Measurements from ENCODE around the gene FXYD4. TPM values are rescaled to one million over a fixed set of nuclear protein-coding genes. Genes with fewer than 3 reads are reported as not detected.

FXYD4 gene
- total and polyA plus RNA-seq, 11 donors = 0.14 TPM; not detected in 10

GRCh38 chr10:43403911-43404703, 32.7 kb downstream of the FXYD4 start:
- ATAC-seq (no peak), DNase-seq (no peak)
- no peaks in the 10 kb centered on the region for H3K27me3 ChIP-seq
- peaks cover 0 to 41% (median 7%) of the 10 kb centered on the region in 9 donors for H3K36me3 ChIP-seq
- H3K9me3 ChIP-seq = no peaks in the 10 kb centered on the region
- H3K27ac ChIP-seq = peak overlapping the region in 1 of 12 donors; percentile 99
- H3K4me3 ChIP-seq = peak overlapping the region in 1 of 12 donors; percentile 90
- H3K4me1 ChIP-seq = peaks cover 14 to 80% (median 55%) of the 10 kb centered on the region in 12 donors
- 78 to 83% (median 80%) methylated on average over 14 of the region's 14 CpGs for WGBS, 4 donors
- TF ChIP-seq POLR2A (IDR thresholded peaks at IDR 0.05) (no peak), CTCF (IDR thresholded peaks at IDR 0.05) (no peak)
- intact Hi-C loops (cut with DNase I) = no loop called here

- WGBS, 4 donors = 59 to 69% (median 63%) methylated on average over 6 of the region's 6 CpGs
- Histone ChIP-seq H3K9me3 (no peaks in the 10 kb centered on the region), H3K36me3 (peaks cover 0 to 36% (median 2%) of the 10 kb centered on the region in 9 donors), H3K27ac (peak overlapping the region in 1 of 12 donors; percentile 99), H3K4me1 (peaks cover 14 to 75% (median 51%) of the 10 kb centered on the region in 12 donors), H3K4me3 (peak overlapping the region in 1 of 12 donors; percentile 90), H3K27me3 (no peaks in the 10 kb centered on the region)
- no peak for ATAC-seq
- intact Hi-C loops (cut with DNase I) = no loop called here
- no peak for DNase-seq
- TF ChIP-seq POLR2A (IDR thresholded peaks at IDR 0.05) = no peak
Measured at GRCh38 chr10:43404704-43405084, 33.3 kb downstream of the FXYD4 start.

GRCh38 chr10:43407148-43407575, 35.7 kb downstream of the FXYD4 start:
- no peaks in the 10 kb centered on the region for H3K27me3 ChIP-seq
- peak overlapping the region; percentile 96 to 100 (median 98) for H3K27ac ChIP-seq
- H3K4me1 ChIP-seq = peaks cover 14 to 61% (median 43%) of the 10 kb centered on the region in 12 donors
- TF ChIP-seq CTCF (IDR thresholded peaks at IDR 0.05) (no peak), POLR2A (IDR thresholded peaks at IDR 0.05) (peak in 1 of 2 donors; percentile 18)
- 0 to 1% (median 0%) methylated on average over 45 to 59 of the region's 59 CpGs for WGBS, 4 donors
- peak in 2 of 4 donors; percentile 23 to 45 for ATAC-seq
- no peaks in the 10 kb centered on the region for H3K9me3 ChIP-seq
- intact Hi-C loops (cut with DNase I) = loop anchor here in 1 of 10 donors (1.0 kb wide), 1 partner anchor 8 kb away; no protein-coding TSS in a partner anchor
- H3K36me3 ChIP-seq = peaks cover 0 to 17% (median 0%) of the 10 kb centered on the region in 9 donors
- H3K4me3 ChIP-seq = peak overlapping the region; percentile 64 to 90 (median 83)
- peak; percentile 62 to 81 (median 68) for DNase-seq

- Histone ChIP-seq H3K4me3 (peak overlapping the region; percentile 64 to 90 (median 83)), H3K27me3 (no peaks in the 10 kb centered on the region), H3K9me3 (no peaks in the 10 kb centered on the region), H3K4me1 (peaks cover 13 to 57% (median 37%) of the 10 kb centered on the region in 12 donors), H3K27ac (peak overlapping the region; percentile 96 to 100 (median 98)), H3K36me3 (peaks cover 0 to 11% (median 0%) of the 10 kb centered on the region in 9 donors)
- TF ChIP-seq POLR2A (IDR thresholded peaks at IDR 0.05) (no peak), CTCF (IDR thresholded peaks at IDR 0.05) (peak in 8 of 12 donors; percentile 16 to 47 (median 35))
- WGBS, 4 donors = 2 to 3% (median 2%) methylated on average over 55 to 56 of the region's 56 CpGs
- DNase-seq (peak; percentile 92 to 94 (median 93)), ATAC-seq (peak; percentile 77 to 79 (median 78))
- intact Hi-C loops (cut with DNase I) = loop anchor here in 1 of 10 donors (1.0 kb wide), 1 partner anchor 8 kb away; no protein-coding TSS in a partner anchor
Measured at GRCh38 chr10:43407576-43408330, 36.3 kb downstream of the FXYD4 start.
